AG10803 (cell line): ENCODE measurements around the gene SLC12A1.

Experiments
- DNase-seq: peaks from one replicate; pipeline ENCODE4 v3.0.0; 2010; ENCODE audit warnings: low read depth
- H3K4me3 ChIP-seq: 2 replicates; pipeline ENCODE4 v1.5.1; 2011; ENCODE audit warnings: mild to moderate bottlenecking, low read length, control low read depth
- TF ChIP-seq, protein P1 (sequence below): conservative IDR thresholded peaks from 2 replicates; pipeline ENCODE4 v1.5.1; 2011; ENCODE audit warnings: mild to moderate bottlenecking, low read length, control low read depth, inconsistent platforms

SLC12A1 gene

GRCh38 chr15:48297668-48298067 is 91.6 kb downstream of the SLC12A1 start:
- no peak overlapping the region for H3K4me3 ChIP-seq
- TF ChIP-seq, protein P1, sequence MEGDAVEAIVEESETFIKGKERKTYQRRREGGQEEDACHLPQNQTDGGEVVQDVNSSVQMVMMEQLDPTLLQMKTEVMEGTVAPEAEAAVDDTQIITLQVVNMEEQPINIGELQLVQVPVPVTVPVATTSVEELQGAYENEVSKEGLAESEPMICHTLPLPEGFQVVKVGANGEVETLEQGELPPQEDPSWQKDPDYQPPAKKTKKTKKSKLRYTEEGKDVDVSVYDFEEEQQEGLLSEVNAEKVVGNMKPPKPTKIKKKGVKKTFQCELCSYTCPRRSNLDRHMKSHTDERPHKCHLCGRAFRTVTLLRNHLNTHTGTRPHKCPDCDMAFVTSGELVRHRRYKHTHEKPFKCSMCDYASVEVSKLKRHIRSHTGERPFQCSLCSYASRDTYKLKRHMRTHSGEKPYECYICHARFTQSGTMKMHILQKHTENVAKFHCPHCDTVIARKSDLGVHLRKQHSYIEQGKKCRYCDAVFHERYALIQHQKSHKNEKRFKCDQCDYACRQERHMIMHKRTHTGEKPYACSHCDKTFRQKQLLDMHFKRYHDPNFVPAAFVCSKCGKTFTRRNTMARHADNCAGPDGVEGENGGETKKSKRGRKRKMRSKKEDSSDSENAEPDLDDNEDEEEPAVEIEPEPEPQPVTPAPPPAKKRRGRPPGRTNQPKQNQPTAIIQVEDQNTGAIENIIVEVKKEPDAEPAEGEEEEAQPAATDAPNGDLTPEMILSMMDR: no peak

DNA sequence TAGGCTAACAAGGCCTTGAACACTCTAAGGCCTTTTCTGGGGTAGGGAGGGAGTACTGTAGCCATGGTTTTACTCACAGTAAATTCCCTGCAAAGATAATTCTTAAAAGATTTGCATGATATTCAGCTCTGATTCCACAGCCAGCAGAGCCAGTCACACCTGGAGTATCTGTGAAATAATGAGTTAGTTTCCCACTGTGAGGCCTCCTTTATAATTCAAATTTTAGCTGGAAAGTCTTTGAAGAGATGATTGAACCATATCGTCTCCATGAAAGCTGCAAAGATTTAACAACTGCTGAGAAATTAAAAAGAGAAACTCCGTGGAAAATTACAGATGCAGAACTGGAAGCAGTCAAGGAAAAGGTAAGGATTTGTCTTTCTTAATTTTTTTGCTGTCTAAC is 92.8 kb downstream of the SLC12A1 start:
- DNase-seq: no peak

More at GRCh38 chr15:48297668-48298067, 91.6 kb downstream of the SLC12A1 start:
- no peak for DNase-seq

DNA sequence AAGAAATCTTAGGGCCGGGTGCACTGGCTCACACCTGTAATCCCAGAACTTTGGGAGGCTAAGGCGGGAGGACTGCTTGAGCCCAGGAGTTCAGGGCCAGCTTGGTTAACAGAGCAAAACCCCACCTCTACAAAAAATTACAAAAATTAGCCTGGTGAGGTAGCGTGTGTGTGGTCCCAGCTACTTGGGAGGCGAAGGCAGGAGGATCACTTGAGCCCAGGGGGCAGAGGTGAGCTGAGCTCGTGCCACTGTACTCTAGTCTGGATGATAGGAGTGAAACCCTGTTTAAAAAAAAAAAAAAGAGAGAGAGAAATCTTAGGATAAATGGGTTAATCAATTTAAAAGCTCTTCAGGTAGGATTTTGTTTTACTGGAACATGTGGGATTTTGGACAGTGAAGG is 93.9 kb downstream of the SLC12A1 start:
- TF ChIP-seq, protein P1: no peak
- no peak overlapping the region for H3K4me3 ChIP-seq
- no peak for DNase-seq

More for the DNA sequence above, 92.8 kb downstream of the SLC12A1 start:
- no peak overlapping the region for H3K4me3 ChIP-seq
- TF ChIP-seq, protein P1: no peak

DNA sequence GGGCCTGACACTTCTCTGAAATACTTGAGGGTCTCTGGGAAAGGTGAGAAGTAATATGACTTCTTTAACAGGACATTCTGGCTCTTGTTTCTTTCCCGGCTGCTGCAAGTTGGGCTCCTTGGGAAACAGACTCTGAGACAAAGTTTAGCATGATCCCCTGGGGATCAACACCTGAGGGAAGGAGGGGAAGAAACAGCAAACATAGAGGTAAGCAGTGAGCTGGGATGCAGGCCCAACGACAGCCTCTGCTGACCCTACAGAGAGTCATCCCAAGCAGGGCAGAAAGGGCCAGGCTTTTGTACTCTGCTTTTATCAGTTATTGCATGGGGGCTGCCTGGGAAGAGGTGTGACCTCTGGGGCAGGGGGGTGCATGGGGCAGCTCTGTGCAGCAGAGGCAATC is 98.3 kb downstream of the SLC12A1 start:
- TF ChIP-seq, protein P1: no peak
- no peak overlapping the region for H3K4me3 ChIP-seq
- no peak for DNase-seq

DNA sequence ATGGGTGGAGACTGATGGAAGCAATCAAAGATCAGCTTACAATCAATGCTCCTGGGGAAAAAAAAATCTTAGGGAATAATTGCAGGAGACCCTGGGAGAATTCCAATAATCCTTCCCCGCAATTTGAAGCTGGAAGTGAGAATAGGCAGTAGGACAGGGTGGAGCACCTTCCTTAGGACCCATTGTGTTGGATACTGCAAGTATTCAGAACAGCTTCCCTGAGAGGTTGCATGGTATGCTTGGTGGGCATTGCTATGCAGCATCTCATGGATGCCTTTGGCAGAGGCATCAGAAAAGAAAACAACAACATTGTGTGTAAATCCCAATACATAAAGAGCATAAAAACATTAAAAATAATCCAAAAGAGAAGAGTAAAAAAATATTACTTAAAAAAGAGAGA is 100.5 kb downstream of the SLC12A1 start:
- no peak for DNase-seq
- TF ChIP-seq, protein P1: no peak
- no peak overlapping the region for H3K4me3 ChIP-seq

DNA sequence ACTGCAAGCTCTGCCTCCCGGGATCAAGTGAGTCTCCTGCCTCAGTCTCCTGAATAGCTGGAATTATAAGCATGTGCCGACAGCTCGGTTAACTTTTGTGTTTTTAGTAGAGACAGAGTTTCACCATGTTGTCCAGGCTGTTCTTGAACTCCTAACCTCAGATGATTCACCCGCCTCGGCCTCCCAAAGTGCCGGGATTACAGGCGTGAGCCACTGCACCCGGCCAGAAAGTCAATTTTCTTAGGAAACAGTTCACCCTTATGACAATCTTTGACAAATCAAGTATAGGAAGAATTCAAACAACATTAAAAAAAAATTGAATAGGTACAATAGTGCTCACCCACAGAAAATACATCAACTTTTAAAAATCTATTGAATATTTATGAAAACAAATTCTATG is 101.5 kb downstream of the SLC12A1 start:
- DNase-seq: no peak
- TF ChIP-seq, protein P1: no peak
- H3K4me3 ChIP-seq: no peak overlapping the region

GRCh38 chr15:48309740-48310139 is 103.6 kb downstream of the SLC12A1 start:
- no peak for DNase-seq
- no peak overlapping the region for H3K4me3 ChIP-seq
- TF ChIP-seq, protein P1: no peak
